Measurements from ENCODE around the gene PALD1.

- TF ChIP-seq CTCF (IDR thresholded peaks at IDR 0.05): no peak
- TF ChIP-seq POLR2A (IDR thresholded peaks at IDR 0.05): no peak
Measured at GRCh38 chr10:70441161-70441894, 37.2 kb upstream of the PALD1 start, which contains the start of gene NODAL.

Measured in lower leg skin (tissue), 3 donors.